HEK293 (cell line): ENCODE results near the gene MBP.

Source experiments
- CTCF ChIA-PET: fragments of 350-600 bp; formaldehyde crosslinking; extraction: SDS; loops from one replicate; lab custom pipeline; 2021; ENCODE audit warnings: antibody characterized with exemption; lab: Yijun Ruan, JAX
- POLR2A ChIA-PET: fragments of 300-600 bp; formaldehyde crosslinking; extraction: SDS; loops from one replicate; lab custom pipeline; 2020; ENCODE audit warnings: antibody characterized with exemption, inconsistent platforms; lab: Yijun Ruan, JAX
- H3K27ac ChIP-seq: fragments of 200-500 bp; sonication (Bioruptor generic); 2 replicates; pipeline ENCODE4 v1.5.1; 2014; ENCODE audit warnings: low read depth, low read length, control low read depth, inconsistent platforms; ENCODE audit errors: extremely low read depth
- H3K36me3 ChIP-seq, 2 experiments: fragments of 200-500 bp in 1 of 2; sonication (Bioruptor generic) in 1 of 2; 1 replicate in 1 of 2; 2 replicates in 1 of 2; pipeline ENCODE4 v1.5.1; 2014 to 2017; ENCODE audit warnings: inconsistent platforms in 2 of 2, low read length in 2 of 2; ENCODE audit not compliant: control insufficient read depth in 2 of 2, insufficient read depth in 1 of 2
- H3K4me1 ChIP-seq: fragments of 200-500 bp; sonication (Bioruptor generic); 2 replicates; pipeline ENCODE4 v1.5.1; 2014; ENCODE audit warnings: mild to moderate bottlenecking, low read length, inconsistent platforms; ENCODE audit not compliant: control insufficient read depth, insufficient read depth
- H3K4me3 ChIP-seq: 2 replicates; pipeline ENCODE4 v1.5.1; 2011; ENCODE audit warnings: low read depth, mild to moderate bottlenecking, control low read depth, low read length, moderate library complexity
- H3K9me3 ChIP-seq: fragments of 200-500 bp; sonication (Bioruptor generic); 2 replicates; pipeline ENCODE4 v1.5.1; 2014; ENCODE audit warnings: low read depth, low read length, inconsistent platforms; ENCODE audit not compliant: control insufficient read depth, insufficient read depth
- EGR2 ChIP-seq: fragments of 450-650 bp; formaldehyde crosslinking; IDR thresholded peaks from 2 replicates; pipeline ENCODE4 v1.5.1; 2016; ENCODE audit warnings: low read depth, missing biosample characterization, missing genetic modification characterization
- HIC1 ChIP-seq: fragments of 450-650 bp; formaldehyde crosslinking; IDR thresholded peaks from 2 replicates; pipeline ENCODE4 v1.5.1; 2016; ENCODE audit warnings: missing biosample characterization, missing genetic modification characterization
- PRDM10 ChIP-seq: fragments of 450-650 bp; formaldehyde crosslinking; IDR thresholded peaks from 2 replicates; pipeline ENCODE4 v1.5.1; 2016; ENCODE audit warnings: missing biosample characterization, missing genetic modification characterization
- SCRT2 ChIP-seq: fragments of 450-650 bp; formaldehyde crosslinking; IDR thresholded peaks from 2 replicates; pipeline ENCODE4 v1.5.1; 2016; ENCODE audit warnings: missing biosample characterization, missing genetic modification characterization
- TCF7L2 ChIP-seq: IDR thresholded peaks from 2 replicates; pipeline ENCODE4 v1.6.1; 2011; ENCODE audit warnings: low read depth, mild to moderate bottlenecking, inconsistent platforms, low read length, moderate library complexity, borderline replicate concordance
- YY1 ChIP-seq: fragments of 450-650 bp; formaldehyde crosslinking; IDR thresholded peaks from 2 replicates; pipeline ENCODE4 v1.5.1; 2018; ENCODE audit warnings: missing biosample characterization, missing genetic modification characterization
- ZBTB17 ChIP-seq: fragments of 450-650 bp; formaldehyde crosslinking; IDR thresholded peaks from 2 replicates; pipeline ENCODE4 v1.5.1; 2016; ENCODE audit warnings: missing biosample characterization, missing genetic modification characterization
- ZBTB26 ChIP-seq: fragments of 450-650 bp; formaldehyde crosslinking; optimal IDR thresholded peaks from 2 replicates; pipeline ENCODE3; 2016; ENCODE audit warnings: missing biosample characterization, mild to moderate bottlenecking, missing genetic modification characterization
- ZBTB7A ChIP-seq: fragments of 450-650 bp; formaldehyde crosslinking; IDR thresholded peaks from 2 replicates; pipeline ENCODE4 v1.5.1; 2016; ENCODE audit warnings: low read depth, missing biosample characterization, missing genetic modification characterization
- ZFHX2 ChIP-seq: fragments of 450-650 bp; formaldehyde crosslinking; conservative IDR thresholded peaks from 2 replicates; pipeline ENCODE4 v1.5.1; 2016; ENCODE audit warnings: missing biosample characterization, missing genetic modification characterization
- ZFP41 ChIP-seq: fragments of 450-650 bp; formaldehyde crosslinking; IDR thresholded peaks from 2 replicates; pipeline ENCODE4 v1.5.1; 2016; ENCODE audit warnings: missing biosample characterization, missing genetic modification characterization, borderline replicate concordance
- ZIC2 ChIP-seq: fragments of 450-650 bp; formaldehyde crosslinking; IDR thresholded peaks from 2 replicates; pipeline ENCODE4 v1.5.1; 2016; ENCODE audit warnings: missing biosample characterization, missing genetic modification characterization
- ZNF112 ChIP-seq: fragments of 450-650 bp; formaldehyde crosslinking; IDR thresholded peaks from 2 replicates; pipeline ENCODE4 v1.5.0; 2017; ENCODE audit warnings: missing biosample characterization, missing genetic modification characterization
- ZNF138 ChIP-seq: fragments of 450-650 bp; formaldehyde crosslinking; IDR thresholded peaks from 2 replicates; pipeline ENCODE4 v1.5.1; 2016; ENCODE audit warnings: missing biosample characterization, missing genetic modification characterization, borderline replicate concordance
- ZNF335 ChIP-seq: fragments of 450-650 bp; formaldehyde crosslinking; conservative IDR thresholded peaks from 2 replicates; pipeline ENCODE4 v1.5.1; 2016; ENCODE audit warnings: missing biosample characterization, missing genetic modification characterization
- ZNF37A ChIP-seq: fragments of 450-650 bp; IDR thresholded peaks from 2 replicates; pipeline ENCODE4 v1.5.1; 2018; ENCODE audit warnings: missing biosample characterization, missing genetic modification characterization
- ZNF433 ChIP-seq: fragments of 450-650 bp; formaldehyde crosslinking; IDR thresholded peaks from 2 replicates; pipeline ENCODE4 v1.5.1; 2016; ENCODE audit warnings: missing biosample characterization, missing genetic modification characterization, low read depth
- ZNF624 ChIP-seq: fragments of 450-650 bp; formaldehyde crosslinking; IDR thresholded peaks from 2 replicates; pipeline ENCODE4 v1.5.1; 2017; ENCODE audit warnings: missing biosample characterization, missing genetic modification characterization
- ZNF654 ChIP-seq: fragments of 450-650 bp; formaldehyde crosslinking; IDR thresholded peaks from 2 replicates; pipeline ENCODE4 v1.5.1; 2016; ENCODE audit warnings: low read depth, missing biosample characterization, missing genetic modification characterization
- ZNF692 ChIP-seq: fragments of 450-650 bp; formaldehyde crosslinking; IDR thresholded peaks from 2 replicates; pipeline ENCODE4 v1.5.1; 2016; ENCODE audit warnings: missing biosample characterization, missing genetic modification characterization
- ZNF776 ChIP-seq: fragments of 450-650 bp; formaldehyde crosslinking; IDR thresholded peaks from 2 replicates; pipeline ENCODE4 v1.5.0; 2017; ENCODE audit warnings: missing biosample characterization, missing genetic modification characterization, borderline replicate concordance
- ZNF777 ChIP-seq: fragments of 450-650 bp; formaldehyde crosslinking; IDR thresholded peaks from 2 replicates; pipeline ENCODE4 v1.5.1; 2017; ENCODE audit warnings: missing biosample characterization, missing genetic modification characterization, borderline replicate concordance
- ZNF785 ChIP-seq: fragments of 450-650 bp; formaldehyde crosslinking; IDR thresholded peaks from 2 replicates; pipeline ENCODE4 v1.5.1; 2016; ENCODE audit warnings: missing biosample characterization, missing genetic modification characterization
- ZNF791 ChIP-seq: fragments of 450-650 bp; formaldehyde crosslinking; IDR thresholded peaks from 2 replicates; pipeline ENCODE4 v1.5.1; 2016; ENCODE audit warnings: missing biosample characterization, missing genetic modification characterization
- ZXDB ChIP-seq: fragments of 450-650 bp; formaldehyde crosslinking; IDR thresholded peaks from 2 replicates; pipeline ENCODE4 v1.5.1; 2016; ENCODE audit warnings: missing biosample characterization, missing genetic modification characterization
- TF ChIP-seq, protein P1 (sequence below): fragments of 450-650 bp; formaldehyde crosslinking; IDR thresholded peaks from 2 replicates; pipeline ENCODE4 v1.5.1; 2016; ENCODE audit warnings: missing biosample characterization, missing genetic modification characterization
- TF ChIP-seq, protein P2 (sequence below): fragments of 450-650 bp; formaldehyde crosslinking; IDR thresholded peaks from 2 replicates; pipeline ENCODE4 v1.5.1; 2016; ENCODE audit warnings: missing biosample characterization, missing genetic modification characterization

The MBP gene

GRCh38 chr18:77070627-77071026, 62.0 kb downstream of the MBP start:
- no peaks in the 10 kb centered on the region for H3K9me3 ChIP-seq
- H3K4me3 ChIP-seq: no peak overlapping the region
- H3K36me3 ChIP-seq: no peaks in the 10 kb centered on the region; a peak in 1 of 3 replicates
- H3K4me1 ChIP-seq: no peaks in the 10 kb centered on the region
- H3K27ac ChIP-seq: no peak overlapping the region
- ChIA-PET CTCF (interaction anchor here (0.6 to 0.7 kb wide), 3 partner anchors 62 to 602 kb away, joined by 3 to 4 read pairs (median 4); no protein-coding TSS in a partner anchor), POLR2A (no interaction called here)
- TF ChIP-seq, protein P1, sequence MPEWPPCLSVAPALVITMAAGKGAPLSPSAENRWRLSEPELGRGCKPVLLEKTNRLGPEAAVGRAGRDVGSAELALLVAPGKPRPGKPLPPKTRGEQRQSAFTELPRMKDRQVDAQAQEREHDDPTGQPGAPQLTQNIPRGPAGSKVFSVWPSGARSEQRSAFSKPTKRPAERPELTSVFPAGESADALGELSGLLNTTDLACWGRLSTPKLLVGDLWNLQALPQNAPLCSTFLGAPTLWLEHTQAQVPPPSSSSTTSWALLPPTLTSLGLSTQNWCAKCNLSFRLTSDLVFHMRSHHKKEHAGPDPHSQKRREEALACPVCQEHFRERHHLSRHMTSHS (tag by site-specific recombination): no peak
- TF ChIP-seq, protein P2, sequence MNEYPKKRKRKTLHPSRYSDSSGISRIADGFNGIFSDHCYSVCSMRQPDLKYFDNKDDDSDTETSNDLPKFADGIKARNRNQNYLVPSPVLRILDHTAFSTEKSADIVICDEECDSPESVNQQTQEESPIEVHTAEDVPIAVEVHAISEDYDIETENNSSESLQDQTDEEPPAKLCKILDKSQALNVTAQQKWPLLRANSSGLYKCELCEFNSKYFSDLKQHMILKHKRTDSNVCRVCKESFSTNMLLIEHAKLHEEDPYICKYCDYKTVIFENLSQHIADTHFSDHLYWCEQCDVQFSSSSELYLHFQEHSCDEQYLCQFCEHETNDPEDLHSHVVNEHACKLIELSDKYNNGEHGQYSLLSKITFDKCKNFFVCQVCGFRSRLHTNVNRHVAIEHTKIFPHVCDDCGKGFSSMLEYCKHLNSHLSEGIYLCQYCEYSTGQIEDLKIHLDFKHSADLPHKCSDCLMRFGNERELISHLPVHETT: no peak
- TF ChIP-seq ZFP41 (tag by site-specific recombination) (no peak), ZBTB7A (tag by site-specific recombination) (no peak), ZBTB26 (no peak), ZNF654 (tag by site-specific recombination) (no peak), ZNF335 (tag by site-specific recombination) (no peak), ZNF37A (tag by site-specific recombination) (no peak), EGR2 (no peak), ZFHX2 (tag by site-specific recombination) (no peak), TCF7L2 (no peak), ZXDB (tag by site-specific recombination) (no peak), ZBTB17 (no peak), ZNF692 (tag by site-specific recombination) (no peak), ZNF112 (tag by site-specific recombination) (no peak), ZNF776 (tag by site-specific recombination) (no peak)

- POLR2A ChIA-PET: no interaction called here
- Histone ChIP-seq H3K9me3 (no peaks in the 10 kb centered on the region), H3K4me1 (no peaks in the 10 kb centered on the region), H3K4me3 (no peak overlapping the region), H3K36me3 (no peaks in the 10 kb centered on the region; a peak in 1 of 3 replicates), H3K27ac (no peak overlapping the region)
- CTCF ChIA-PET: interaction anchor here (0.6 to 1.9 kb wide), 3 partner anchors 9 to 202 kb away, joined by 3 to 9 read pairs (median 4); no protein-coding TSS in a partner anchor
- no peak for TF ChIP-seq SCRT2 (tag by site-specific recombination)
- no peak for TF ChIP-seq PRDM10 (tag by site-specific recombination)
- TF ChIP-seq ZNF138 (tag by site-specific recombination): no peak
- TF ChIP-seq ZIC2 (tag by site-specific recombination): no peak
- TF ChIP-seq ZNF624 (tag by site-specific recombination): no peak
- no peak for TF ChIP-seq YY1 (tag by site-specific recombination)
- TF ChIP-seq ZNF777 (tag by site-specific recombination): no peak
- no peak for TF ChIP-seq HIC1 (tag by site-specific recombination)
- no peak for TF ChIP-seq ZNF791 (tag by site-specific recombination)
- TF ChIP-seq ZNF433 (tag by site-specific recombination): no peak
- TF ChIP-seq ZNF785 (tag by site-specific recombination): no peak
These were observed 62.7 kb downstream of the MBP start for GRCh38 chr18:77069931-77070330.
